Gastroesophageal sphincter (tissue), 3 donors: ENCODE data around the gene CBR4.

Experiments used
- POLR2A ChIP-seq, 2 donors: fragments of 450-650 bp; IDR thresholded peaks; one replicate each; pipeline ENCODE4 v1.6.1; 2017; ENCODE audit warnings: antibody characterized with exemption in 2 of 2, mild to moderate bottlenecking in 2 of 2, moderate library complexity in 1 of 2
- TF ChIP-seq, protein P1 (sequence below), 4 experiments: fragments of 200-600 bp in 2 of 4; fragments of 450-650 bp in 2 of 4; sonication (generic) in 1 of 4; IDR thresholded peaks; one replicate each; pipeline ENCODE4 v1.5.1; 2017 to 2019; ENCODE audit warnings: antibody characterized with exemption in 4 of 4, mild to moderate bottlenecking in 2 of 4, moderate library complexity in 2 of 4

DNA sequence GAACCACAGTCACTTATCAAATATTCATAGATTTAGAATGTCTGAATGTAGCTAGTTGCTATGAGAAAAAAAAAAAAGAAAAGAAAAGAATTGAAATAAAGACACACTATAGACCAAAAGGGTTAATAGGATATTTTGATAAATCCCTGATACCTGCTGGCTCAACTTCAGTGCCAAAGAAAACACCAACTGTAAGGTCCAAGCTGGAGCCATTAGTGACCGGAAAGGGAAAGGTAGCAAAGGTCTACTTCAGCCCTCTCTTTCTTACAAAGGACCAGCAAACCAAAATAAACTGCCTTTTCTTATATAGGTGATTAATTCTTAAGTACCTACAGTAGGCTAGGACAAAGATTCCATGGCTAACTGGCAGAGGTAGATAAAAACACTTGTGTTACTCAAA lies 9.7 kb downstream of the CBR4 start:
- TF ChIP-seq POLR2A (IDR thresholded peaks at IDR 0.05) = no peak
- TF ChIP-seq, protein P1, sequence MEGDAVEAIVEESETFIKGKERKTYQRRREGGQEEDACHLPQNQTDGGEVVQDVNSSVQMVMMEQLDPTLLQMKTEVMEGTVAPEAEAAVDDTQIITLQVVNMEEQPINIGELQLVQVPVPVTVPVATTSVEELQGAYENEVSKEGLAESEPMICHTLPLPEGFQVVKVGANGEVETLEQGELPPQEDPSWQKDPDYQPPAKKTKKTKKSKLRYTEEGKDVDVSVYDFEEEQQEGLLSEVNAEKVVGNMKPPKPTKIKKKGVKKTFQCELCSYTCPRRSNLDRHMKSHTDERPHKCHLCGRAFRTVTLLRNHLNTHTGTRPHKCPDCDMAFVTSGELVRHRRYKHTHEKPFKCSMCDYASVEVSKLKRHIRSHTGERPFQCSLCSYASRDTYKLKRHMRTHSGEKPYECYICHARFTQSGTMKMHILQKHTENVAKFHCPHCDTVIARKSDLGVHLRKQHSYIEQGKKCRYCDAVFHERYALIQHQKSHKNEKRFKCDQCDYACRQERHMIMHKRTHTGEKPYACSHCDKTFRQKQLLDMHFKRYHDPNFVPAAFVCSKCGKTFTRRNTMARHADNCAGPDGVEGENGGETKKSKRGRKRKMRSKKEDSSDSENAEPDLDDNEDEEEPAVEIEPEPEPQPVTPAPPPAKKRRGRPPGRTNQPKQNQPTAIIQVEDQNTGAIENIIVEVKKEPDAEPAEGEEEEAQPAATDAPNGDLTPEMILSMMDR (IDR thresholded peaks at IDR 0.05) = no peak
